Left kidney (tissue), 2 donors: Measurements from ENCODE around the gene MFF. TPM values are rescaled to one million over a fixed set of nuclear protein-coding genes. Genes with fewer than 3 reads are reported as not detected.
"Not testable (repeated sequence)": the region's sequence is repeated elsewhere in the genome, so short reads cannot be mapped to it uniquely, and the experiment has no call there.

Source experiments
- DNase-seq: peaks from one replicate; pipeline ENCODE4 v3.0.0-alpha.2; 2013
- polyA plus RNA-seq: library from polyadenylated mRNA; unstranded; fragments of 120-200 nt; gene quantifications from one replicate; pipeline ENCODE4 v1.2.1, GENCODE V29; 2013; ENCODE audit not compliant: insufficient read length

The MFF gene
- polyA plus RNA-seq, 1 donor: 156 TPM

DNA sequence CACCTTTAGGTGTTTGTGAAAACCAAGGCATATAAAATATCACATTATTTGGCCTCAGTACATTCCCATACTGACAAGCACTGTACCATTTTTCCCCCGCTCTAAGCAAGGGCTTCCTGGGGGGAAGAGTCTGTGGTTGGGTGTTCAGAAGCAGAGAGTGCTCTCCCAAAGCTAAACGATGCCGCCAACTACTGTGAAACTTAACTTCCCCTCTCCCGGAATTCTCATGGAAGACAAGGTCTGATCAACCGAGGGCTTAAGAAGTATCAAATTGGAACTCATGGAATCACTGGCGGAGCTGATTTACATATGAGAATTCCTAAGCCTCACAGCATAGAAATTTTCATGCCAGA, 433 bp upstream of the MFF start:
- no peak for DNase-seq

DNA sequence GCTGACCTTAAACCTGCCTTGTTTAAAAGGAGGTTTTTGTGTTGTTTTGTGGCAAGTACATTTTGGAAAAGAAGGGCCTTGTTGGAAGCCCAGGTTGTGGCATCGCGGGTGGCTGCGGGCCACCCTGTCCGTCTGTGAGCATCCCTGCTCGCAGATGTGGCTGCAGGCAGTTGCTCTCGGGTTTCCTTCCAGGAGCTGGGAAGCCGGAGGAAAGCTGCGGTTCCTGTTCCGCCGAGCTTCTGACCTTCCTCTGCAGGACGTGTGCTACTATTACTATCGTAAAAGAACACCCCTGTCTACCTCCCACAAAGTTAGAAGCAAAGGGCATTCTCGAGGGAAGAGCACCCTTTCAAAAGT, 766 bp downstream of the MFF start:
- peak; percentile 39 for DNase-seq

GRCh38 chr2:227326783-227327182, 1.7 kb downstream of the MFF start:
- DNase-seq: no peak

GRCh38 chr2:227335713-227336112, 10.7 kb downstream of the MFF start:
- no peak for DNase-seq

- DNase-seq: no peak
Observed at GRCh38 chr2:227337442-227337841, 12.4 kb downstream of the MFF start.

DNA sequence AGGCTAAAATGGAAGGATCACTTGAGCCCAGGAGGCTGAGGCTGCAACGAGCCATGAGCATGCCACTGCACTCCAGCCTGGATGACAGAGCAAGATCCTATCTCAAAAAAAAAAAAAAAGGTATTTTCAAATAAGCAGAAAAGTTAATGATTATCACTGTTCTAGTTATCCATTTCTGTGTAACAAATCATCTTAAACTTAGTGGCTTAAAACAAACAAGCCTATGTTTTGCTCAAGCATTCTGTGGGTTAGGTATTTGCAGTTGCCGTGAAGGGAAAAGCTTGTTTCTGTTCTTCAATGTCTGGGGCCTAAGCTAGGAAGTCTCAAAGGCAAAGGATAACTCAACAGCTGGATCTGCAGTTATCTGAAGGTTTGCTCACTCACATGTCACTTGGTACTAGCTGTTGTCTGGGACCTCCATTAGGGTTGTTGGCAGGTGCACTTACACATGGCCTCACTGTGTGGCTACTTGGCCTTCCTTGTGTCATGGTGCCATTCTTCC, 14.1 kb downstream of the MFF start:
- DNase-seq: peak; percentile 14

DNA sequence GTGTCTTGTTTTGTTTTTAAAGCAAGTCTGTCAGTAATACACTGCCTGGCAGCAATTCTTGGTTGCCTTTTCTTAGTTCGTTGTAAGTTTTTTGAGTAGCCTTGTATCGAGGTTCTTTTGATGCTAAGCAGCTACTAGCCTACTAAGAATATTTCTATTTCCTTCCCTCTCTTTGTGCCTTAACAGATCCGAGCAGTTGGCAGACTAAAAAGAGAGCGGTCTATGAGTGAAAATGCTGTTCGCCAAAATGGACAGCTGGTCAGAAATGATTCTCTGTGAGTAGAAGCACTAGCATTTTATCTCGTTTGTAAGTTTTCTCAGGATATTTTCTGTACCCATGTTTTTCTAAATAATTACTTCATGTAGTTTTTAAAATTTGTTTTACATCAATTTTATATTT, 15.1 kb downstream of the MFF start:
- no peak for DNase-seq

GRCh38 chr2:227341553-227341952, 16.5 kb downstream of the MFF start:
- DNase-seq: no peak

DNA sequence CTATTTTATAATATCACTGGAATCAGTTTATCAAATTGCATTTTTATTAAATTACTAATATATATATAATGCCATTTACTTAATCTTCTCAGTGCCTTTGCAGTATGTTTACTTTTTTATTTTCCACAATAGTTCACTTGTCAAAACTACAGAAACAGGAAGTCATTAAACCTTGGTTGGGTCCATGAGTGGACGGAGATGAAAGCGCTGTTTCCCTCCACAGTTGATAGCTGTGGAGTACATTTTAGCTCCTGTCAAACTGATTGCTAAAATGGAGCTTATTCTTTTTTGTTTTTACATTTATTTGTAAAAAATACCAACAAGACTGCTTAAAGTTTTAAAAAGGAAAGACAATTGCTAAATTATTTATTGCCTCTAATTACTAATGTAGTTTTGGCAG, 19.2 kb downstream of the MFF start:
- DNase-seq: no peak

DNA sequence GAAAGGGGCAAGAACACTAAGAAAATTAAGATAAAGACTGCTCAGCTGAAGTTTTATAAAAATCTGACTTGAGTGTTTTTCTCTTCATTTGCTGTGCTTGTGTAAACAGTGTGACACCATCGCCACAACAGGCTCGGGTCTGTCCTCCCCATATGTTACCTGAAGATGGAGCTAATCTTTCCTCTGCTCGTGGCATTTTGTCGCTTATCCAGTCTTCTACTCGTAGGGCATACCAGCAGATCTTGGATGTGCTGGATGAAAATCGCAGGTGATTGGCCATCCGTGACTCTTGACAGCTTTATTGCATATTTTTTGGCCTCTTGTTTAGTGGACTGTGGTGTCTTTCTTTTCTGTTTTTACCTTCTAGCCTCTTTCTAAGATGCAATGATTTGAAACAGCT, 22.1 kb downstream of the MFF start:
- DNase-seq: peak; percentile 19

DNA sequence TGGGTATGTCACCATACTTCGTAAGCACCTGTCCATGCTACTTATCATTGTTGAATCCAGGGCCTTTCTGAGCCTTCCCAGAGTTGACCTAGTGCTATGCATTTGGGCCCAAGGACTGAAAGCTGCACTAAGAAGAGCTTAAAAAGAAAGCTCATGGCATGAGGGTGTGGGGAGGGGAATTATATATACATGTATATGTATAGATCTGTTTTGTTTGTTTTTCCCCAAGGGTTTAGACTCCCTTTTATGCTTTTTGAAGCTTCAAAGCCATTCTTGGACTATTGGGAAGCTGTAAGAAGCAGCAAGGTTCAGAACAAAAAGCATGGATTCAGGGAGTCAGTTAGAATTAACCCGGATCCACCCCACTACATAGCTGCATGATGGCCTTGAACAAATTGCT, 23.3 kb downstream of the MFF start:
- DNase-seq: no peak

GRCh38 chr2:227349989-227350612, 25.1 kb downstream of the MFF start:
- no peak for DNase-seq

GRCh38 chr2:227351639-227352038, 26.6 kb downstream of the MFF start:
- no peak for DNase-seq

DNA sequence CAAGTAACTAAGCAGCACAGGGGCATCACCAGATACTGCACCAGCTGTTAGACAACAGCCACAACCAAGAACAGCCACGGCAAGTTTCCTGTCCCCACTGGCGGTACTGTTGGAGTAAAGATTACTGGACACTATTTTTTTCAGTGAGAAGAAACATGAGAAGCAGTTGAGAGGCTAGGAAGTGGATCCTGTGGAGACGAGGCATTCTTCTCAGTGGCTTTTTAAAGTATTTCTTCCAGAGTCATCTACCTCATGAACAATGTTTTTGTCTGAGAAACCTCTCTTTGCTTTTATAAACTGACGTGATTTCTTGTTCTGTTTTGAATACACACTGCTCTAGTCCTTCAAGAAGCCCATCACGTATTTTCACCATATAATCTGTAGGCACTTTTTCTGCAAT, 35.3 kb downstream of the MFF start:
- DNase-seq: no peak

DNA sequence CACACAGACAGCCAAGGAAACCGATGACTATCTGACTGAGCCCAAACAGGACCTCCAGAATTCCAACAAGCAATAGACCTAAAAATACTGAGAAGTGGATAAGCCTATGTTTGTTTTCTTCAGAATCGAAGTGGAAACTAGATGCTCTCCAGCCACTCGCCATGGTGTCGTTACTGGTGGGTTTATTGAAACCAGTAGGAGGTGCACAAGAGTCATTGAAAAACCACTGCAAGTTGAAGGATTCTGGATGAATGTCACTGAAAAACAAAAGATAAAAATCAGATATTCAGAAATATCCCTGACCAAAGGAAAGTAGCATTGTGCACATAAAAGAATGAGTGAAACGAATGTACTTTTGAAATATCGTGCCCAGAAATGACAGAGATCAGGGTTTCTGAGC, 38.7 kb downstream of the MFF start:
- no peak for DNase-seq

DNA sequence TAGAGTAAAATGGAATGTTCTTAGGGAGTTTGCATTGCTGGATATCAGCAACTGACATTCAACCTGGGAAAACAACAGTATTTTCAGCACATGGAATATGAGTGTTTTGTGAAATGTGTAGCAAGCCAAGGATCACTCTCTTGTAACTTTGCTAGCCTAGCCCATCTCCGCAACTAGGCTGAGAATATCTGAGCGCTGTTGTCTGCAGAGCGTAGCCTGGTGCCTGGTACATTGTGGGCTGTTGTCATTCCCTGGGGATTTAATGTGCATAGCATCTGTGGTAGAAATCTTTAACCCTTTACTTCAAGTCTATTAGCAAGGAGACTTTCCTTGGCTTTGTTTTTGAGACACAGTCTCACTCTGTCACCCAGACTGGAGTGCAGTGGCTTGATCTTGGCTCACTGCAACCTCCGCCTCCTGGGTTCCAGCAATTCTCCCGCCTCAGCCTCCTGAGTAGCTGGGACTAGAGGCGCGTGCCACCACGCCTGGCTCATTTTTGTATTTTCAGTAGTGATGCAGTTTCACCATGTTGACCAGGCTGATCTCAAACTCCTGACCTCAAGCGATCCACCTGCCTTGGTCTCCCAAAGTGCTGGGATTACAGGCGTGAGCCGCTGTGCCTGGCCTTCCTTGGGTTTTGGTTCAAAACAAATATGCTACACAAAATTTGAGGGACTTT, 39.7 kb downstream of the MFF start:
- not testable (repeated sequence) for DNase-seq

GRCh38 chr2:227365833-227366232, 40.8 kb downstream of the MFF start:
- DNase-seq: no peak

- no peak for DNase-seq
Observed at GRCh38 chr2:227366769-227367426, 41.8 kb downstream of the MFF start.

DNA sequence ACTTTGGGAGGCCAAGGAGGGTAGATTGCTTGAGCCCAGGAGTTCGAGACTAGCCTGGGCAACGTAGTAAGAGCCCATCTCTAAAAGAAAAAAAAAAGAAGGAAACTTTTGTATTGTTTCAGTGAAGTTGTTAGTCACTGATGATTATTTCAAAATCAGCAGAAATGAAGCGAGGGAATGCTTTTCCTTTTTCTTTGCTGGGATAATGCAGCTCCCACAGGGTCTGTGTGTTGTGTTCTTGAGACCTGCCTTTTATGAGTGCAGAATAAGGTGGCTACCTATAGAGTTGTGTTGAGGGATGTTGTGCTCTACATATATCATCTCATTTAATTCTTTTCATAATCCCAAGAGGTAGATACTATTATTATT, 42.4 kb downstream of the MFF start:
- no peak for DNase-seq

DNA sequence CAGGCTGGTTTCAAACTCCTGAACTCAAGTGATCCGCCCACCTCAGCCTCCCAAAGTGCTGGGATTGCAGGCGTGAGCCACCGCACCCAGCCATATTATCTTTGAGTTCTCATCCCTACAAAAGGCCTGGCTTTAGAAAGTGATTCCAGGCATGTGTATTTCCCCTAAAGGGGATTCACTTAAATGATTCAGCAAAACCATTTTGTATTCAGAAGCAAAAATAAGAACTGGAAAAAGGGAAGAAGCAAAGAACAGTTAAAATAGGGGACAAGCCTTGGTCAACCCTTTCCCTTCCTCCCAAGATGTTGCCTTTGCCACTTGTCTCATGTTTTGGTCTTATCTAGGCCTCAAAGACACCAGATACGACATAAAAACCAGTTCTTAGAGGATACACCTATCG, 43.5 kb downstream of the MFF start:
- DNase-seq: no peak

DNA sequence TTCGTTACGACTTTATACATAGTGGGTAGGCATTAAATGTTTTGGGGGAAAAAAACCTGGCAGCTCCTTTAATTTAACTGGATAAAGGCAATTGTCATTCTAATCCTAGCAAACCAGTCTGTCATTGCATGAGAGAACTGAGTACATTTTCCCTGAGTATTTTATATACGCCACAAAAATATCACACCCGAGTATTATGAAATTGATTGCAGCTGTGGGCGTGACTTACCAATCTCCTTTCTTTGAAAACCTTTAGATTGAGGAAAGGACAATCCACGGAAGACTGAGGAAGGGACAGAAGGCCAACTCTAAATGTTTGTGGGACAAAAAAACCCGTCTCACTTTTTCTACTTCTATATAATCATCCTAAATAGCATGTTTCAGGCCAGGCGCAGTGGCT, 45.0 kb downstream of the MFF start:
- DNase-seq: no peak

- DNase-seq: no peak
Observed at GRCh38 chr2:227370791-227371312, 45.8 kb downstream of the MFF start.

- no peak for DNase-seq
Observed at GRCh38 chr2:227373389-227373788, 48.3 kb downstream of the MFF start.

- DNase-seq: no peak
Observed at GRCh38 chr2:227374158-227374557, 49.1 kb downstream of the MFF start.
